GM12878 (cell line): Measurements from ENCODE around the gene C6orf120.

Experiments
- CTCF ChIP-seq, 3 experiments: IDR thresholded peaks in 2 of 3; conservative IDR thresholded peaks in 1 of 3; 2 replicates each; pipeline ENCODE4 v1.5.1; 2011; ENCODE audit warnings: low read depth in 3 of 3, low read length in 3 of 3, mild to moderate bottlenecking in 3 of 3, control low read depth in 2 of 3, moderate library complexity in 2 of 3, inconsistent platforms in 1 of 3, mixed read lengths in 1 of 3; ENCODE audit not compliant: control insufficient read depth in 2 of 3, insufficient read depth in 1 of 3; ENCODE audit errors: extremely low read depth in 1 of 3
- CUX1 ChIP-seq: IDR thresholded peaks from 2 replicates; pipeline ENCODE4 v1.6.1; 2012; ENCODE audit warnings: improper control_type of control experiment, low read depth, low read length; ENCODE audit not compliant: insufficient replicate concordance
- E4F1 ChIP-seq: fragments of 450-650 bp; IDR thresholded peaks from 2 replicates; pipeline ENCODE4 v1.6.1; 2018; ENCODE audit warnings: borderline replicate concordance, mild to moderate bottlenecking; ENCODE audit not compliant: partially characterized antibody
- MTA2 ChIP-seq: fragments of 450-650 bp; IDR thresholded peaks from 2 replicates; pipeline ENCODE4 v1.6.1; 2016; ENCODE audit warnings: low read depth, mild to moderate bottlenecking, moderate library complexity
- NBN ChIP-seq: fragments of 450-650 bp; IDR thresholded peaks from 2 replicates; pipeline ENCODE4 v1.6.1; 2016
- POLR2A ChIP-seq: IDR thresholded peaks from 2 replicates; pipeline ENCODE4 v1.6.1; 2011; ENCODE audit warnings: low read depth, mild to moderate bottlenecking, low read length
- POLR2AphosphoS5 ChIP-seq: IDR thresholded peaks from 2 replicates; pipeline ENCODE4 v1.6.1; 2011; ENCODE audit warnings: mild to moderate bottlenecking, low read length, inconsistent platforms
- REST ChIP-seq: IDR thresholded peaks from 2 replicates; pipeline ENCODE4 v1.6.1; 2012; ENCODE audit warnings: mild to moderate bottlenecking, low read depth, low read length
- RFX5 ChIP-seq: IDR thresholded peaks from 2 replicates; pipeline ENCODE4 v1.6.1; 2011; ENCODE audit warnings: low read depth, low read length, improper control_type of control experiment
- SRF ChIP-seq, 2 experiments: IDR thresholded peaks; 2 replicates each; pipeline ENCODE4 v1.6.1; 2011; ENCODE audit warnings: low read depth in 2 of 2, low read length in 2 of 2, mild to moderate bottlenecking in 1 of 2, moderate library complexity in 1 of 2

GRCh38 chr6:169663468-169663867, 38.5 kb upstream of the C6orf120 start:
- TF ChIP-seq CTCF (IDR thresholded peaks at IDR 0.05 in 2 of 3, conservative IDR thresholded peaks at IDR 0.05 in 1 of 3; ENCODE audit: control insufficient read depth in 2 of 3, extremely low read depth in 1 of 3, insufficient read depth in 1 of 3, low read depth in 3 of 3, low read length in 3 of 3) (no peak), E4F1 (no peak), NBN (no peak), REST (no peak), POLR2A (no peak), MTA2 (no peak), RFX5 (no peak), CUX1 (no peak), POLR2AphosphoS5 (no peak), SRF (IDR thresholded peaks at IDR 0.05; ENCODE audit: low read depth in 2 of 2, low read length in 2 of 2) (no peak)
